Measurements from ENCODE around the gene KRT23.

Gene KRT23

DNA sequence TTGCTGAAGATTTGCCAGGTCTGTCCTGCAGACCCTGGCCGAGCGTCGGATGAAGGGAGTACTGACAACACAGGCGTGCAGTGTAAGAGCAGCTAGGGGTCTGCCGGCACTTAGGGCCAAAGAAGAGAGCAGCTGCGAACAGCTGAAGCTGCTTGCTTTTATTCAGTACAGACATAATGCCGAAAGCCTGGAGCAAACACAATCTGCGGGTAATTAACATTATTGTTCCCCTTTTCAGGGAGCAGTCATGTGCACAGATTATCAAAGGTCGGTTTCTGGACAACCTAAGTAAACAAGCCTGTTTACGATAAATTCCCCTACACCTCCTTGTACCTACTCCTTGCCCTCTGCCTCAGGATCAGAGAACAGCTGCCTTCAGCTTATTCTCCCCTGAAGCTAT is 12.0 kb upstream of the KRT23 start:
- H3K4me2 ChIP-seq (ENCODE audit: low read length), result no peak overlapping the region
- H3K9me3 ChIP-seq (replicated peaks; ENCODE audit: low read length), result no peaks in the 10 kb centered on the region
- H3K4me3 ChIP-seq (ENCODE audit: low read length), result no peak overlapping the region
- no peak overlapping the region for H3K9ac ChIP-seq (ENCODE audit: low read depth, low read length)
- no peaks in the 10 kb centered on the region for H3K27me3 ChIP-seq (ENCODE audit: control insufficient read depth, insufficient read depth, low read length)
- H3K4me1 ChIP-seq (ENCODE audit: control insufficient read depth, insufficient read depth, low read length), result peaks cover 36% of the 10 kb centered on the region
- no peaks in the 10 kb centered on the region for H3K36me3 ChIP-seq (ENCODE audit: insufficient read depth, low read length)

DNA sequence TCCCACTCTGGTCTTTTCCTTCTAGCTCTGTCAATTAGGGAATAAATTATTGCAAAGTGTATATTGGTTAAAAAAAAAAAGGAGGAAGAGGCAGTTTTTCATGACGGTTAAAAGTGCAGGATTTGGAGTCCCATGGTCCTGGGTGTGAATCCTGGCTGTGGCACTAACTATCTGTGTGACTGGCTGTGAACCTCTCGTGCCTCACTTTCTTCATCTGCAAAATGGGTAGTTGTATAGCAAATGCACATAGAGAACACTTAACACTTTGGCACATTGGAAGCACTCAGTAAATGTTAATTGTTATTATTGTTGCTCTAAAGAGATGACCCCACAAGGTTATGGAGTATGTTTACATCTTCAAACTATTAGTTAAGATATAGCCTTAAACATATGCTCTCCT is 10.5 kb upstream of the KRT23 start:
- Histone ChIP-seq H3K27me3 (ENCODE audit: control insufficient read depth, insufficient read depth, low read length) (no peaks in the 10 kb centered on the region), H3K4me2 (ENCODE audit: low read length) (no peak overlapping the region), H3K9me3 (replicated peaks; ENCODE audit: low read length) (no peaks in the 10 kb centered on the region), H3K9ac (ENCODE audit: low read depth, low read length) (no peak overlapping the region), H3K4me3 (ENCODE audit: low read length) (no peak overlapping the region), H3K36me3 (ENCODE audit: insufficient read depth, low read length) (no peaks in the 10 kb centered on the region), H3K4me1 (ENCODE audit: control insufficient read depth, insufficient read depth, low read length) (peaks cover 22% of the 10 kb centered on the region)

DNA sequence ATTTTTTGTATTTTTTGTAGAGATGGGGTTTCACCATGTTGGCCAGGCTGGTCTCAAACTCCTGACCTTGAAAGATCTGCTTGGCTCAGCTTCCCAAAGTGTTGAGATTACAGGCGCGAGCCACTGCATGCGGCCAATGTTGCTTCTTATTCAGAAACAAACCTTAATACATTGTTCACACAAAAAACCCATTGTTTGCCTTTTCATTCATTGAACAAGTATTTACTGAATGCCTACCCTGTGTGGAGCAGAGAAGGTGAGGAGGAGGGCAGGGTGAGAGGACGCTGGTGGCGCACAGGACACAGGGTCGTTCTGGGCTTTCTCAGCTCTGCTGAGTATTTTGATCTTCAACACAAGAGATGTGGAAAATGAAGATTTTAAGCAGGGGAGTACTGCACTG is 8.0 kb upstream of the KRT23 start:
- H3K27me3 ChIP-seq (ENCODE audit: control insufficient read depth, insufficient read depth, low read length), result no peaks in the 10 kb centered on the region
- no peak overlapping the region for H3K9ac ChIP-seq (ENCODE audit: low read depth, low read length)
- no peak overlapping the region for H3K4me3 ChIP-seq (ENCODE audit: low read length)
- H3K4me2 ChIP-seq (ENCODE audit: low read length), result no peak overlapping the region
- peaks cover 6% of the 10 kb centered on the region for H3K4me1 ChIP-seq (ENCODE audit: control insufficient read depth, insufficient read depth, low read length)
- no peaks in the 10 kb centered on the region for H3K9me3 ChIP-seq (replicated peaks; ENCODE audit: low read length)
- no peaks in the 10 kb centered on the region for H3K36me3 ChIP-seq (ENCODE audit: insufficient read depth, low read length)

DNA sequence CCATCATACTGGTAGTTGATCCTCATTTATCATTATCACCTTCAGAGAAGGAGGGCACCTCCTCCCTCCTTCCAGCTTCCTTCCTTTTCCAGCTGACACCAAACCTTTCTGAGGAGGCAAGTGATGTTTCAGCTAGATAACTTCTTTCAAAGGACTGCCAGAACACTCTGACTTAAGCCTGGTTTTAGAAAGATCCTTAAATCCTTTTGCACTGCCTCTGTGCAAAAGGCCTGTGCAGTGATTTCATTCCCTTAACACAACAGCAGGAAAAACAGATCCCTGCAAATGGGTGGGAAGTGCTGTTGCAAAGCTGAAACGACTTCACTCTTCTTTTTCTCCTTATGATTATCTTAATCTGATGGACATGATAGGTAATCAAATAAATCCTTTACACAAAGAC is 7.1 kb upstream of the KRT23 start:
- Histone ChIP-seq H3K9me3 (replicated peaks; ENCODE audit: low read length) (no peaks in the 10 kb centered on the region), H3K4me1 (ENCODE audit: control insufficient read depth, insufficient read depth, low read length) (peaks cover 4% of the 10 kb centered on the region), H3K4me2 (ENCODE audit: low read length) (no peak overlapping the region), H3K36me3 (ENCODE audit: insufficient read depth, low read length) (no peaks in the 10 kb centered on the region), H3K27me3 (ENCODE audit: control insufficient read depth, insufficient read depth, low read length) (no peaks in the 10 kb centered on the region), H3K9ac (ENCODE audit: low read depth, low read length) (no peak overlapping the region), H3K4me3 (ENCODE audit: low read length) (no peak overlapping the region)

DNA sequence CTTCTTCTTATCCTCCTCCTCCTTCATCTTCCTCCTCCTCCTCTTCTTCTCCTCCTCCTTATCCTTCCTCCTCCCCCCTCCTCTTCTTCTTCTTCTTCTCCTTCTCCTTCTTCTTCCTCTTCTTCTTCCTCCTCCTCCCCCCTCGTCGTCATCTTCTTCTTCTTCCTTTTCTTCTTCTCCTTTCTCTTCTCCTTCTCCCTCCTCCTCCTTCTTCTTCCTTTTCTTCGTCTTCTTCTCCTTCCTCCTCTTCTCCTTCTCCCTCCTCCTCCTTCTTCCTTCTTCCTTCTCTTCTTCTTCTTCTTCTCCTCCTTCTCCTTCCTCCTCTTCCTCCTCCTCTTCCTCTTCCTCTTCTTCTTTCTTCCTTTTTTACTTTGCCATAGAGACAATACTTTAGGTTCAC is 5.1 kb upstream of the KRT23 start:
- Histone ChIP-seq H3K4me2 (ENCODE audit: low read length) (no peak overlapping the region), H3K27me3 (ENCODE audit: control insufficient read depth, insufficient read depth, low read length) (no peaks in the 10 kb centered on the region), H3K4me3 (ENCODE audit: low read length) (no peak overlapping the region), H3K36me3 (ENCODE audit: insufficient read depth, low read length) (no peaks in the 10 kb centered on the region), H3K9me3 (replicated peaks; ENCODE audit: low read length) (no peaks in the 10 kb centered on the region), H3K9ac (ENCODE audit: low read depth, low read length) (no peak overlapping the region), H3K4me1 (ENCODE audit: control insufficient read depth, insufficient read depth, low read length) (peaks cover 5% of the 10 kb centered on the region)

DNA sequence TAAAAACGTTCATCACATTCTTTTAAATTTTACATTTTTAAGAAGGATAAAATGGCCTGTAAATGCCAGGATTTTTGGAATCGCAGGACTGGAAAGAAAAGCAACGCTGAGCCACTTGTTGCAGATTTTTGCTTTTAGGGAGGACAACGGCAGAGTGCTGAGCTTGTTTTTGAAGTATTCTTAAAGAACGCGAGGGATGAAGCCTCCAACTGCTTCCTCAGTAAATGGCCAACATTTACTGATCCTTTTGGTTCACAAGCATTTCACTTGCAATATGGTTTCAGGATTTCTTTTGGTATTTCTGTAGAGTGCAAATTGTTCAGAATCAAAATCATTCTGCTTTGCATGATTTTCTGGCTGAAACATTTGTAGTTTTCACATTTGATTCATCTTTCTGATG is 2.8 kb upstream of the KRT23 start:
- Histone ChIP-seq H3K27me3 (ENCODE audit: control insufficient read depth, insufficient read depth, low read length) (no peaks in the 10 kb centered on the region), H3K4me3 (ENCODE audit: low read length) (no peak overlapping the region)

DNA sequence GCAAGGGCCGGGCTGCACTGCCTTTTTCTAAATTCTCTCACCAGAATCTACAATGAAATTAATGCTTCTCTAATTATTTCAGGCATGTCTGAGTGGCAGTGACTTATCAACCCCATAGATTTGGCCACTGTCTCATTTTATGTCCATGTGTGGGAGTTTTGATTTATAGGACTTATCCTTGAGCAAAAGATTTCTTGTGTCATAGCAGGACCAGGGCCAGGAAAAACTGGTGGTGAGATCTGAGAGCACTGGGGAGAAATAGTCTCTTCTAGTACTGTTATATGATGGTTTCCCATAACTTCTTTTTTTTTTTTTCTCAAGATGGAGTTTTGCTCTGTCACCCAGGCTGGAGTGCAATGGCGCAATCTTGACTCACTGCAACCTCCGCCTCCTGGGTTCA is 1.5 kb upstream of the KRT23 start:
- Histone ChIP-seq H3K9me3 (replicated peaks; ENCODE audit: low read length) (no peaks in the 10 kb centered on the region), H3K4me3 (ENCODE audit: low read length) (no peak overlapping the region), H3K27me3 (ENCODE audit: control insufficient read depth, insufficient read depth, low read length) (no peaks in the 10 kb centered on the region), H3K4me2 (ENCODE audit: low read length) (no peak overlapping the region), H3K4me1 (ENCODE audit: control insufficient read depth, insufficient read depth, low read length) (peaks cover 9% of the 10 kb centered on the region), H3K9ac (ENCODE audit: low read depth, low read length) (no peak overlapping the region), H3K36me3 (ENCODE audit: insufficient read depth, low read length) (no peaks in the 10 kb centered on the region)

More for the DNA sequence above, 2.8 kb upstream of the KRT23 start:
- H3K9me3 ChIP-seq (replicated peaks; ENCODE audit: low read length), result no peaks in the 10 kb centered on the region
- peaks cover 9% of the 10 kb centered on the region for H3K4me1 ChIP-seq (ENCODE audit: control insufficient read depth, insufficient read depth, low read length)
- H3K36me3 ChIP-seq (ENCODE audit: insufficient read depth, low read length), result no peaks in the 10 kb centered on the region
- no peak overlapping the region for H3K4me2 ChIP-seq (ENCODE audit: low read length)
- no peak overlapping the region for H3K9ac ChIP-seq (ENCODE audit: low read depth, low read length)

DNA sequence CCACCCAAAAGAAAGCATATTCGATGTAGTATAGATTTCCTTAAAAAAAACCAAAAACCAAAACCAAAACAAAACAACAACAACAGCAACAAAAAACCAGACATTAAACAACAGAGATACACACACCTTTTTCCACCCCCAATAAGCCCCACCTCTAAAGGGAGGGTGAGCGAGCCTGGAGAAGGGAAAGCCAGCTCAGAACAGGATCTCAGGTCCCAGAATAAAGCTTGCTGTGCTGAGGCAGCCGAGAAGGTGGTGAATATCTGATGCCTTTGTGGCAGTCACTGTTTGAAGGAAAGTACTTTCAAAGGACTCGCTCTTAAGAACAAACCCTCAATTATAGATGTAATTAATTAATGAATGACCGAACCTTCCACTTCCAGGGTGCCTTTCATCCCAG is 470 bp downstream of the KRT23 start:
- Histone ChIP-seq H3K9ac (ENCODE audit: low read depth, low read length) (no peak overlapping the region), H3K4me3 (ENCODE audit: low read length) (no peak overlapping the region), H3K36me3 (ENCODE audit: insufficient read depth, low read length) (no peaks in the 10 kb centered on the region), H3K4me2 (ENCODE audit: low read length) (no peak overlapping the region), H3K9me3 (replicated peaks; ENCODE audit: low read length) (no peaks in the 10 kb centered on the region), H3K4me1 (ENCODE audit: control insufficient read depth, insufficient read depth, low read length) (peaks cover 9% of the 10 kb centered on the region), H3K27me3 (ENCODE audit: control insufficient read depth, insufficient read depth, low read length) (no peaks in the 10 kb centered on the region)

DNA sequence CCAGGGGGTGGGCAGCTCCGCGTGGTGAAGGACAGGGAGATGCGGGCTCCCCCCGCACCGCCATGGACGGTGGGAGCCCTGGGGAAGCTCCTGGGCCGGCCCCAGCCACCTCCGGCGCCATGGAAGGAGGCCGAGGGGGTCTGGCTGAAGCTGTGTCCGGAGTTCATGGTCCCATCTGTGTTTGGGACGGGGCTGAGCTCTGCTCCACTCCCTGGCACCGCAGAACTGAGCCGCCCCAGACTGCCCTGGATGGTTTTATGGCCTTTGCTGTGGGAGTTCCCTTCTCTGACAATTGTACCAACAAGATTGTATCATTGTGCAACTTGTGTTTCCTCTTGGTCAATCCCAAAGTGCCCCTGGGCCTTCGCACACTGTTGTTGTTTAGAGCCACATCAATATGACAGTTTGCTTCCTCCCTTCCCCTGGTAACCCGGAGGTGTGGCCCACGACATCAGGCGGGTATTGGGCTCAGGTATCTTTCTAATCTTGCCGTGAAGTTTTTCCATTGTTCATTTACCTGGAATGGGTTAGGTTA is 942 bp downstream of the KRT23 start:
- Histone ChIP-seq H3K9ac (ENCODE audit: low read depth, low read length) (no peak overlapping the region), H3K4me3 (ENCODE audit: low read length) (no peak overlapping the region), H3K27me3 (ENCODE audit: control insufficient read depth, insufficient read depth, low read length) (no peaks in the 10 kb centered on the region)

DNA sequence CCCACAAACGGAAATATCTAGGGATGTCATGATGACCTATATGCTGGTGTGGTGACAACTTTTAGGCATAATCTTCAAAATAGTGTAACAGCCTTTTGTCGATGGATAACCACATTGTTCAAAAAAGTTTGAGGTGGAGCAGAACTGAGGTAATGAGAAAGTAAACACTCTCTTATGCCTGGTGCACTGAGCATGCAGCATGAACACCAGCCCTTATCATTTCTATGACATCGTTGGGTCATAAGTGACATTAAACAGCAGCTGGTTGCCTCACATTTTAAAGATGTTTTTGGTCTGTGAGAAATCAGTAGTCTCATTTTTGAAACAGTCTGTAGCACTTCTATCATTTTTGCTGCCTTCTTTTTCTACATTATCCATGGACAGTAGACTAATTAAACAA is 1.8 kb downstream of the KRT23 start:
- Histone ChIP-seq H3K4me2 (ENCODE audit: low read length) (no peak overlapping the region), H3K4me3 (ENCODE audit: low read length) (no peak overlapping the region), H3K27me3 (ENCODE audit: control insufficient read depth, insufficient read depth, low read length) (no peaks in the 10 kb centered on the region), H3K36me3 (ENCODE audit: insufficient read depth, low read length) (no peaks in the 10 kb centered on the region), H3K4me1 (ENCODE audit: control insufficient read depth, insufficient read depth, low read length) (peaks cover 9% of the 10 kb centered on the region), H3K9me3 (replicated peaks; ENCODE audit: low read length) (no peaks in the 10 kb centered on the region), H3K9ac (ENCODE audit: low read depth, low read length) (no peak overlapping the region)

More for the DNA sequence above, 942 bp downstream of the KRT23 start:
- no peaks in the 10 kb centered on the region for H3K9me3 ChIP-seq (replicated peaks; ENCODE audit: low read length)
- H3K4me1 ChIP-seq (ENCODE audit: control insufficient read depth, insufficient read depth, low read length), result peaks cover 9% of the 10 kb centered on the region
- H3K36me3 ChIP-seq (ENCODE audit: insufficient read depth, low read length), result no peaks in the 10 kb centered on the region
- H3K4me2 ChIP-seq (ENCODE audit: low read length), result no peak overlapping the region

DNA sequence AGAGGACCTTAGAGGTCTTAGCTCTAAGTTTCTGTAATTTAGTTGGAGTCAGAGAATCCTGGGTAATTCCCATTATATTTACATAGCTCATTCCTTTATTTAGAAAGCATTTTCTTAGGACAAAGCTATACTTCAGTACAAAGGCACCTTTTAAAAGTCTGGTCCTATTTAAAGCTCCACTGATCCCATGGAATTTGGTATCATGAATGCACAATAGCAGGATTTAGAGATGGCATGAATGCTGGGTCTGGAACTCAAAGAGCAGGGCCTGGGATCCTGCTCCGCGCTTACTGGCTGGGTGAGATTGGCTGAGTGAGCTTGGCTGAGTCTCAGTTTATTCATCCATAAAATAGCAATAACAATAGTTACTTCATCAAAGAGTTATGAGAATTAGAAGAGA is 4.8 kb downstream of the KRT23 start:
- Histone ChIP-seq H3K9me3 (replicated peaks; ENCODE audit: low read length) (no peaks in the 10 kb centered on the region), H3K9ac (ENCODE audit: low read depth, low read length) (no peak overlapping the region), H3K4me3 (ENCODE audit: low read length) (no peak overlapping the region), H3K27me3 (ENCODE audit: control insufficient read depth, insufficient read depth, low read length) (no peaks in the 10 kb centered on the region), H3K4me1 (ENCODE audit: control insufficient read depth, insufficient read depth, low read length) (peaks cover 4% of the 10 kb centered on the region), H3K36me3 (ENCODE audit: insufficient read depth, low read length) (no peaks in the 10 kb centered on the region), H3K4me2 (ENCODE audit: low read length) (no peak overlapping the region)

DNA sequence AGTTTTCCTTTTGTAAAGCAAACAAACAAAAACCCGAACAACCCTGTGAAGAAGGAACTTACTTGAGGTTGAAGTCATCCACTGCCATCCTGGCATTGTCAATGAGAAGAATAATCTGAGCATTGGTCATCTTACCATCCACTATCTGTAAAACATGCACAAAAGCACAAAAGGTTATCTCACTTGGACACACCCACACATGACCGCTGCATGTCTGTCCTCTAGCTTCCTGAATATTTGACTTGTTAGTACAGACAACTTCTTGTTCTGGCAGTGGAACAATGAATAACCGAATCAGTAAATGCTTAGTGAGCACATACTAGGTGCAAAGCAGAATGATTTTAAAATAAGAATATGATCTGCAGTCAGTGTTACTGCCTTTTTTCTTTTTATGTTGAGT is 6.1 kb downstream of the KRT23 start:
- Histone ChIP-seq H3K4me3 (ENCODE audit: low read length) (no peak overlapping the region), H3K4me1 (ENCODE audit: control insufficient read depth, insufficient read depth, low read length) (no peaks in the 10 kb centered on the region), H3K4me2 (ENCODE audit: low read length) (no peak overlapping the region), H3K36me3 (ENCODE audit: insufficient read depth, low read length) (no peaks in the 10 kb centered on the region), H3K9me3 (replicated peaks; ENCODE audit: low read length) (no peaks in the 10 kb centered on the region), H3K9ac (ENCODE audit: low read depth, low read length) (no peak overlapping the region), H3K27me3 (ENCODE audit: control insufficient read depth, insufficient read depth, low read length) (no peaks in the 10 kb centered on the region)

All from skeletal muscle satellite cell (primary cell).